AG09309 (cell line): ENCODE results near the gene SMYD4.
"Not testable (repeated sequence)": the region's sequence is repeated elsewhere in the genome, so short reads cannot be mapped to it uniquely, and the experiment has no call there.

Source experiments
- DNase-seq: peaks from one replicate; pipeline ENCODE4 v3.0.0-alpha.2; 2010; ENCODE audit warnings: low read depth
- H3K4me3 ChIP-seq: 2 replicates; pipeline ENCODE4 v1.5.1; 2011; ENCODE audit warnings: mild to moderate bottlenecking, low read depth, low read length, moderate library complexity; ENCODE audit not compliant: control insufficient read depth
- TF ChIP-seq, protein P1 (sequence below): IDR thresholded peaks from 2 replicates; pipeline ENCODE4 v1.5.1; 2011; ENCODE audit warnings: mild to moderate bottlenecking, low read depth, low read length, inconsistent platforms; ENCODE audit not compliant: insufficient read depth, control insufficient read depth; ENCODE audit errors: missing control alignments

The SMYD4 gene

DNA sequence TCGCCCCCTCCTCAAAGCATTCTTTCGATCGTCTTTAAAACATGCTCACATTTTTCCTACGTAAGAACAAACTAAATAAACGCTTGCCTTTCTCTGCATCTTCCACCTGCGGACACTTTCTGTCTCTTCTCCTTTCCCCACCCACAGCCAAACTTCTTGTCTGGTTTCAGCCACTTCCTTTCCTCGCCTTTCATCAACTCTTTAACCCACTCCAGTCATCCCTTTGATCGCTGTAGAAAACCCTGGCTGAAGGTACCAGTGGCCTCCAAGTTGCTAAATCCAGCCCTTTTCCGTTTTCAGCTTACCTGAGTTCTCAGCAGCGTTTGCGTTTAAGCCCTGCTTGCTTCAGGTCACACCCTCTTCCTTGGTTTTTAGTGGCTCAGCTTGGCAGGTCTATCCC lies 586 bp upstream of the SMYD4 start:
- TF ChIP-seq, protein P1, sequence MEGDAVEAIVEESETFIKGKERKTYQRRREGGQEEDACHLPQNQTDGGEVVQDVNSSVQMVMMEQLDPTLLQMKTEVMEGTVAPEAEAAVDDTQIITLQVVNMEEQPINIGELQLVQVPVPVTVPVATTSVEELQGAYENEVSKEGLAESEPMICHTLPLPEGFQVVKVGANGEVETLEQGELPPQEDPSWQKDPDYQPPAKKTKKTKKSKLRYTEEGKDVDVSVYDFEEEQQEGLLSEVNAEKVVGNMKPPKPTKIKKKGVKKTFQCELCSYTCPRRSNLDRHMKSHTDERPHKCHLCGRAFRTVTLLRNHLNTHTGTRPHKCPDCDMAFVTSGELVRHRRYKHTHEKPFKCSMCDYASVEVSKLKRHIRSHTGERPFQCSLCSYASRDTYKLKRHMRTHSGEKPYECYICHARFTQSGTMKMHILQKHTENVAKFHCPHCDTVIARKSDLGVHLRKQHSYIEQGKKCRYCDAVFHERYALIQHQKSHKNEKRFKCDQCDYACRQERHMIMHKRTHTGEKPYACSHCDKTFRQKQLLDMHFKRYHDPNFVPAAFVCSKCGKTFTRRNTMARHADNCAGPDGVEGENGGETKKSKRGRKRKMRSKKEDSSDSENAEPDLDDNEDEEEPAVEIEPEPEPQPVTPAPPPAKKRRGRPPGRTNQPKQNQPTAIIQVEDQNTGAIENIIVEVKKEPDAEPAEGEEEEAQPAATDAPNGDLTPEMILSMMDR, result no peak
- H3K4me3 ChIP-seq, result peak overlapping the region; percentile 54
- DNase-seq, result no peak

DNA sequence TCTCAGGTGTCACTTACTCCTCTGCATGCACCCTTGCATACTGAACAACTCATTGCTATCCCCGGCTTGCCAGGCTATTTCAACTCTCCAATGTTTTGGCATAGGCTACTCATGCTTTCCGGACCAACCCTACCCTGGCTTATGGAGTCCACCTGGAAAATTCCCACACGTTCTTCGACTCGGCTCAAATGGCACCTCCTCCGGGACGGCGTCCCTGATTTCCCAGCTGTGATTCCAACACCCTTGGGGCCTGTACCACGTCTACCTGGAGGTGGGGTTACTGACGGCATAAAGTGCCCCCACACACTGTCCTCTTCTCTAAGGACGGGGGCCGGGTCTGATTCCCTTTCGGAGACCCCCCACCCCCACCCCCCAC lies 498 bp downstream of the SMYD4 start:
- DNase-seq, result no peak
- TF ChIP-seq, protein P1, result no peak
- peak overlapping the region; percentile 59 for H3K4me3 ChIP-seq

DNA sequence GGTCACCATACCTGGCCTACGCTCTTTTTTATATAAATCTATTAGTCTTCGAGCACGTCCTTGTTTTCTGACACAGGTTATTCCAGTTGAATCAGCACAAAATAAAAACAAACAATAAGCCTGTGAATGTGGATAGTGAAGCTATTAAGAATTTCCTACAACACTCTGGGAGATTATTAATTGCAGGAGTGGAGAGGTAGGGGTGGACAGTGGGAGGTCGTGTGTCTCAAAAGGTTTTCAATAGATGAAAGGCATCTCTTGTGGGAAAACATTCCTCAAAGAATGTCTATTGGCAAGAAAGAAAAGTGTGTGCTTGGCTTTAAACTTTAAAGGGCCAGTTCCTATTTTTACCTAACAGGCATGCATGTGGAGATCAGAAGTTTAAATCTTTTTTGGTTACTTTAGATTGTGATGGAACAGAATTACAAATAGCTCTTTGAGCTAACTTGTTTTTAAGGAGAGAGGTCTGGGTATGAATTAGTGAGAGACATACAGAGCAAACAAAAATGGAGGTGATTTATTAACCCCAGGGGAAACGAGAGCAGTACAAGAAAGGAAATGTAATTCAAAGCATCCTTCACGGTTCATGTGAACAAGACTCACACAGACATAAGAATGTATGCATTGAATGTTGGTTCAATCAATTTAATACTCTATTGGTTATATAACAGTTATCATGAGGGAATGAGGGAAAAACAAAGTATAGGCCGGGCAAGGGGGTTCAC lies 9.0 kb downstream of the SMYD4 start:
- DNase-seq, result no peak
- no peak overlapping the region for H3K4me3 ChIP-seq
- TF ChIP-seq, protein P1, result no peak

DNA sequence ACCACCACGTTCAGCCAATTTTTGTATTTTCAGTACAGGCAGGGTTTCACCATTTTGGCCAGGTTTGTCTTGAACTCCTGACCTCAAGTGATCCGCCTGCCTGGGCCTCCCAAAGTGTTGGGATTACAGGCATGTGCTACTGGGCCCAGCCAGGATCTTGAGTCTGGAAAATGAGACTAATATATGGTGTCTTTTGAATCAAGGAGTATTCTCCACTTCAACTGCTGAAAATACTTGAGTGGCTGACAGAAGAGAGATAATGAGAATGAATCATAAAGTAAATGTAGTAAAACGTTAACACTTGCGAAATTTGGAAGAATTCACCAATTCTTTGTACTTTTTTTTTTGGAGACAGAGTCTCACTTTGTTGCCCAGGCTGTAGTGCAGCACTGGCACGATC lies 16.6 kb downstream of the SMYD4 start:
- TF ChIP-seq, protein P1, result no peak

DNA sequence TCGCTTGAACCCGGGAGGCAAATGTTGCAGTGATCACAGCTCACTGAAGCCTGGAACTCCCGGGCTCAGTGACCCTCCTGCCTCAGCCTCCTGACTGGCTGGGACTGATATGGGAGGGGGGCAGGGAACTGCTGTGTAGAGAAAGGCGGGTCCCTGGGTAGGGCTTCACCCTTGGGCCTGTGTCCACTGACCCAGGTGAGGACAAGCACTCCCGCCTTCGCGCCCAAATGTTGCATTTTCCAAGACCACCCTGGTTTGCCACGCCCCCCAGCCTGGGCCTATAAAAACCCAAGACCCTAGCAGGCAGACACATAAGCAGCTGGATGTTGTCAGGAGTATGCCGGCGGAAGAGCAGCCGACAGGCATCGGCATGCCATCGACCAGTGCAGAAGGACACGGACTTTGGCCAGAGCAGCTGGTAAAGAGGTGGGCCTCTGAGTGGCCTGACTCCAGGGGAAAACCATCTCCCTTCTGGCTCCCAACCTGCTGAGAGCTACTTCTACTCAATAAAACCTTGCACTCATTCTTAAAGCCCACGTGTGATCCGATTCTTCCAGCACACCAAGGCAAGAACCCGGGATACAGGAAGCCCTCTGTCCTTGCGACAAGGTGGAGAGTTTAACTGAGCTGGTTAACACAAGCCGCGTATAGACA lies 19.1 kb downstream of the SMYD4 start:
- TF ChIP-seq, protein P1, result no peak
- no peak for DNase-seq

More for the DNA sequence above, 16.6 kb downstream of the SMYD4 start:
- DNase-seq, result peak; percentile 47
- H3K4me3 ChIP-seq, result no peak overlapping the region

GRCh38 chr17:1809815-1810214 lies 19.9 kb downstream of the SMYD4 start:
- DNase-seq, H3K4me3 ChIP-seq: not testable (repeated sequence)

More for the DNA sequence above, 19.1 kb downstream of the SMYD4 start:
- H3K4me3 ChIP-seq, result no peak overlapping the region

GRCh38 chr17:1808644-1809043 lies 21.1 kb downstream of the SMYD4 start:
- TF ChIP-seq, protein P1, result no peak
- no peak overlapping the region for H3K4me3 ChIP-seq
- DNase-seq, result no peak
